Keratinocyte (primary cell): ENCODE measurements around the gene SDC1. TPM values are rescaled to one million over a fixed set of nuclear protein-coding genes. Genes with fewer than 3 reads are reported as not detected.
A peak's percentile ranks its signal among the peaks of the same experiment; 100 is the strongest.

Experiments used
- DNase-seq: peaks from one replicate; pipeline ENCODE4 v3.0.0-alpha.2; 2011; ENCODE audit warnings: low read depth, missing footprints, low spot score
- FAIRE-seq: peaks from 2 replicates; lab custom pipeline; 2011; peaks lifted over from hg19 to GRCh38; lab: Jason Lieb, UNC
- H2AFZ ChIP-seq: 2 replicates; pipeline ENCODE4 v1.6.0; 2012; ENCODE audit warnings: low read length, control low read depth, inconsistent platforms; ENCODE audit not compliant: control insufficient read depth
- H3K27ac ChIP-seq: 2 replicates; pipeline ENCODE4 v1.5.1; 2011; ENCODE audit warnings: low read length; ENCODE audit not compliant: control insufficient read depth, insufficient read depth
- H3K27me3 ChIP-seq: 3 replicates; pipeline ENCODE4 v1.6.0; 2011; ENCODE audit warnings: low read length; ENCODE audit not compliant: control insufficient read depth, insufficient read depth; ENCODE audit errors: extremely low read depth
- H3K36me3 ChIP-seq, 2 experiments: 2 replicates in 1 of 2; 3 replicates in 1 of 2; pipeline ENCODE4 v1.5.1; 2011; ENCODE audit warnings: low read length in 2 of 2, mild to moderate bottlenecking in 1 of 2; ENCODE audit not compliant: control insufficient read depth in 2 of 2, insufficient read depth in 2 of 2; ENCODE audit errors: extremely low read depth in 1 of 2
- H3K4me1 ChIP-seq: 3 replicates; pipeline ENCODE4 v1.5.1; 2011; ENCODE audit warnings: low read length; ENCODE audit not compliant: control insufficient read depth, insufficient read depth; ENCODE audit errors: extremely low read depth
- H3K4me2 ChIP-seq: 3 replicates; pipeline ENCODE4 v1.6.0; 2011; ENCODE audit warnings: low read depth, low read length; ENCODE audit not compliant: control insufficient read depth, insufficient read depth; ENCODE audit errors: extremely low read depth
- H3K4me3 ChIP-seq, 3 experiments: fragments of 200-600 bp in 1 of 3; sonication (generic) in 1 of 3; 2 replicates in 2 of 3; 3 replicates in 1 of 3; pipeline ENCODE4 v1.5.1; 2011 to 2016; ENCODE audit warnings: low read length in 3 of 3, mild to moderate bottlenecking in 3 of 3, control low read depth in 2 of 3, inconsistent platforms in 1 of 3, low read depth in 1 of 3, mixed read lengths in 1 of 3, mixed run types in 1 of 3, moderate library complexity in 1 of 3; ENCODE audit not compliant: control insufficient read depth in 2 of 3, insufficient read depth in 2 of 3; ENCODE audit errors: extremely low read depth in 1 of 3
- H3K79me2 ChIP-seq: 2 replicates; pipeline ENCODE4 v1.6.0; 2012; ENCODE audit warnings: low read length; ENCODE audit not compliant: control insufficient read depth, insufficient read depth
- H3K9ac ChIP-seq: 3 replicates; pipeline ENCODE4 v1.6.0; 2011; ENCODE audit warnings: low read length; ENCODE audit not compliant: control insufficient read depth, insufficient read depth; ENCODE audit errors: extremely low read depth
- H3K9me1 ChIP-seq: 3 replicates; pipeline ENCODE4 v1.6.0; 2011; ENCODE audit warnings: low read length; ENCODE audit not compliant: control insufficient read depth, insufficient read depth; ENCODE audit errors: extremely low read depth
- H3K9me3 ChIP-seq: 2 replicates; pipeline ENCODE4 v1.5.1; 2012; ENCODE audit warnings: low read depth, low read length; ENCODE audit not compliant: control insufficient read depth
- H4K20me1 ChIP-seq: 3 replicates; pipeline ENCODE4 v1.6.0; 2011; ENCODE audit warnings: low read length; ENCODE audit not compliant: control insufficient read depth, insufficient read depth; ENCODE audit errors: extremely low read depth
- CTCF ChIP-seq, 3 experiments: IDR thresholded peaks in 1 of 3; conservative IDR thresholded peaks in 1 of 3; optimal IDR thresholded peaks in 1 of 3; 2 replicates in 2 of 3; 3 replicates in 1 of 3; pipeline versions ENCODE3 to v1.5.1; 2011; ENCODE audit warnings: low read length in 3 of 3, mild to moderate bottlenecking in 3 of 3, moderate library complexity in 2 of 3, control low read depth in 1 of 3, inconsistent platforms in 1 of 3; ENCODE audit not compliant: insufficient read depth in 2 of 3; ENCODE audit errors: extremely low read depth in 1 of 3
- EZH2 ChIP-seq: IDR thresholded peaks from one replicate; pipeline ENCODE4 v1.6.1; 2012; ENCODE audit warnings: inconsistent platforms, mild to moderate bottlenecking, low read length, moderate library complexity
- dilution Hi-C: fragments of 300-500 bp; cut with MboI; formaldehyde crosslinking; loops from one replicate; pipeline ENCODE4 v1.7.0; 2020; ENCODE audit warnings: low sequenced_read_pairs; ENCODE audit not compliant: extremely low pct_ligation_motif_present
- polyA plus RNA-seq, 5 experiments: library from polyadenylated mRNA; depleted of rRNA in 3 of 5; stranded (reverse) in 3 of 5; stranded (forward) in 1 of 5; unstranded in 1 of 5; fragments of >200 nt; gene quantifications; 1 replicate in 1 of 5; 2 replicates in 3 of 5; 3 replicates in 1 of 5; pipeline versions ENCODE4 v1.2.1 to v1.2.3, GENCODE V29; 2011 to 2012; ENCODE audit warnings: missing spikeins in 2 of 5, low read depth in 1 of 5, low replicate concordance in 1 of 5

The SDC1 gene
- polyA plus RNA-seq, 1 donor (not counting 4 experiments of a cell fraction or from before 2014, with no cell fraction given): 696 TPM

GRCh38 chr2:20185176-20186022 lies 39.5 kb downstream of the SDC1 start:
- Histone ChIP-seq H3K9ac (no peak overlapping the region), H4K20me1 (no peaks in the 10 kb centered on the region), H3K27ac (no peak overlapping the region), H3K4me3 (no peak overlapping the region), H3K27me3 (no peaks in the 10 kb centered on the region), H3K79me2 (no peaks in the 10 kb centered on the region), H3K9me1 (no peaks in the 10 kb centered on the region), H2AFZ (no peak overlapping the region), H3K9me3 (no peaks in the 10 kb centered on the region), H3K36me3 (no peaks in the 10 kb centered on the region), H3K4me2 (no peak overlapping the region), H3K4me1 (peaks cover 57% of the 10 kb centered on the region)
- DNase-seq: no peak
- TF ChIP-seq EZH2 (no peak), CTCF (optimal IDR thresholded peaks at IDR 0.05 in 1 of 3, IDR thresholded peaks at IDR 0.05 in 1 of 3, conservative IDR thresholded peaks at IDR 0.05 in 1 of 3; ENCODE audit: extremely low read depth in 1 of 3, insufficient read depth in 2 of 3, low read length in 3 of 3) (no peak)
- FAIRE-seq: no peak
- dilution Hi-C loops: no loop called here

- Histone ChIP-seq H3K36me3 (no peaks in the 10 kb centered on the region), H3K4me2 (peak overlapping the region; percentile 64), H3K9ac (peak overlapping the region; percentile 8), H3K4me1 (peaks cover 59% of the 10 kb centered on the region), H3K27me3 (no peaks in the 10 kb centered on the region), H3K9me3 (no peaks in the 10 kb centered on the region), H4K20me1 (no peaks in the 10 kb centered on the region), H3K79me2 (no peaks in the 10 kb centered on the region), H3K4me3 (no peak overlapping the region), H3K27ac (peak overlapping the region; percentile 71), H2AFZ (peak overlapping the region; percentile 20), H3K9me1 (no peaks in the 10 kb centered on the region)
- TF ChIP-seq EZH2 (no peak), CTCF (optimal IDR thresholded peaks at IDR 0.05 in 1 of 3, IDR thresholded peaks at IDR 0.05 in 1 of 3, conservative IDR thresholded peaks at IDR 0.05 in 1 of 3; ENCODE audit: extremely low read depth in 1 of 3, insufficient read depth in 2 of 3, low read length in 3 of 3) (no peak)
- peak; percentile 93 for FAIRE-seq
- dilution Hi-C loops: no loop called here
- no peak for DNase-seq
Measured at GRCh38 chr2:20184067-20184938, 40.6 kb downstream of the SDC1 start.
